ENCODE data around the gene SULF2. TPM values are rescaled to one million over a fixed set of nuclear protein-coding genes. Genes with fewer than 3 reads are reported as not detected.

Gene SULF2
- total RNA-seq, 1 donor from 2014 or later = 22.9 TPM

- Mint-ChIP-seq H3K9me3 (peaks cover 10% of the 10 kb centered on the region), H3K4me1 (peaks cover 8% of the 10 kb centered on the region), H3K27me3 (ENCODE audit: low read depth) (peaks cover 15% of the 10 kb centered on the region), H3K4me3 (no peak overlapping the region), H3K36me3 (ENCODE audit: low read depth) (no peaks in the 10 kb centered on the region), H3K27ac (ENCODE audit: unreplicated experiment) (no peak overlapping the region)
- TF ChIP-seq CTCF (conservative IDR thresholded peaks at IDR 0.05) = no peak
- DNase-seq (ENCODE audit: low read depth, low spot score) = no peak
Observed at GRCh38 chr20:47815866-47816265, 30.6 kb upstream of the SULF2 start.

- Mint-ChIP-seq H3K36me3 (ENCODE audit: low read depth) (no peaks in the 10 kb centered on the region), H3K27me3 (ENCODE audit: low read depth) (peaks cover 11% of the 10 kb centered on the region), H3K4me3 (no peak overlapping the region), H3K4me1 (peaks cover 8% of the 10 kb centered on the region), H3K9me3 (peaks cover 10% of the 10 kb centered on the region), H3K27ac (ENCODE audit: unreplicated experiment) (no peak overlapping the region)
- TF ChIP-seq CTCF (conservative IDR thresholded peaks at IDR 0.05) = no peak
- DNase-seq (ENCODE audit: low read depth, low spot score) = no peak
Observed at GRCh38 chr20:47815416-47815806, 30.1 kb upstream of the SULF2 start.

GRCh38 chr20:47814632-47815415 is 29.5 kb upstream of the SULF2 start:
- H3K27ac Mint-ChIP-seq (ENCODE audit: unreplicated experiment) = no peak overlapping the region
- H3K4me1 Mint-ChIP-seq = peaks cover 14% of the 10 kb centered on the region
- no peaks in the 10 kb centered on the region for H3K36me3 Mint-ChIP-seq (ENCODE audit: low read depth)
- peaks cover 10% of the 10 kb centered on the region for H3K9me3 Mint-ChIP-seq
- no peak for DNase-seq (ENCODE audit: low read depth, low spot score)
- no peak for TF ChIP-seq CTCF (conservative IDR thresholded peaks at IDR 0.05)
- peaks cover 11% of the 10 kb centered on the region for H3K27me3 Mint-ChIP-seq (ENCODE audit: low read depth)
- no peak overlapping the region for H3K4me3 Mint-ChIP-seq

- H3K4me3 Mint-ChIP-seq = no peak overlapping the region
- H3K36me3 Mint-ChIP-seq (ENCODE audit: low read depth) = no peaks in the 10 kb centered on the region
- no peak for TF ChIP-seq CTCF (conservative IDR thresholded peaks at IDR 0.05)
- no peak for DNase-seq (ENCODE audit: low read depth, low spot score)
- H3K9me3 Mint-ChIP-seq = peaks cover 10% of the 10 kb centered on the region
- peaks cover 23% of the 10 kb centered on the region for H3K4me1 Mint-ChIP-seq
- H3K27me3 Mint-ChIP-seq (ENCODE audit: low read depth) = peaks cover 2% of the 10 kb centered on the region
- H3K27ac Mint-ChIP-seq (ENCODE audit: unreplicated experiment) = no peak overlapping the region
Observed at GRCh38 chr20:47810721-47811347, 25.6 kb upstream of the SULF2 start.

- Mint-ChIP-seq H3K9me3 (peaks cover 10% of the 10 kb centered on the region), H3K27me3 (ENCODE audit: low read depth) (peaks cover 5% of the 10 kb centered on the region), H3K36me3 (ENCODE audit: low read depth) (no peaks in the 10 kb centered on the region), H3K27ac (ENCODE audit: unreplicated experiment) (no peak overlapping the region), H3K4me3 (no peak overlapping the region), H3K4me1 (peaks cover 29% of the 10 kb centered on the region)
- no peak for DNase-seq (ENCODE audit: low read depth, low spot score)
- no peak for TF ChIP-seq CTCF (conservative IDR thresholded peaks at IDR 0.05)
Observed at GRCh38 chr20:47810116-47810677, 24.9 kb upstream of the SULF2 start.
